H1 (cell line): Measurements from ENCODE around the gene VSIG10L. TPM values are rescaled to one million over a fixed set of nuclear protein-coding genes. Genes with fewer than 3 reads are reported as not detected.

ENCODE experiments used
- CTCF ChIP-seq, 3 experiments: IDR thresholded peaks; 1 replicate in 2 of 3; 2 replicates in 1 of 3; pipeline versions ENCODE4 v1.5.1 to v1.6.1; 2011; ENCODE audit warnings: low read length in 3 of 3, mild to moderate bottlenecking in 3 of 3, inconsistent platforms in 2 of 3, low read depth in 1 of 3, moderate library complexity in 1 of 3; ENCODE audit not compliant: insufficient read depth in 1 of 3; ENCODE audit errors: control extremely low read depth in 1 of 3
- GTF2F1 ChIP-seq: IDR thresholded peaks from 2 replicates; pipeline ENCODE4 v1.6.1; 2012; ENCODE audit warnings: low read depth, low read length, improper control_type of control experiment, borderline replicate concordance
- RAD21 ChIP-seq, 2 experiments: IDR thresholded peaks in 1 of 2; conservative IDR thresholded peaks in 1 of 2; 2 replicates each; pipeline ENCODE4 v1.6.1; 2011; ENCODE audit warnings: low read depth in 2 of 2, low read length in 2 of 2, improper control_type of control experiment in 1 of 2, inconsistent platforms in 1 of 2, mild to moderate bottlenecking in 1 of 2, moderate library complexity in 1 of 2
- SIRT6 ChIP-seq: IDR thresholded peaks from one replicate; pipeline ENCODE4 v1.7.1; 2012; ENCODE audit warnings: low read length, inconsistent platforms
- SP2 ChIP-seq: IDR thresholded peaks from 2 replicates; pipeline ENCODE4 v1.6.1; 2012; ENCODE audit warnings: mild to moderate bottlenecking, low read length, inconsistent platforms
- USF2 ChIP-seq: IDR thresholded peaks from 2 replicates; pipeline ENCODE4 v1.6.1; 2011; ENCODE audit warnings: low read length, improper control_type of control experiment
- polyA plus RNA-seq, 7 experiments: library from polyadenylated mRNA; depleted of rRNA in 3 of 7; stranded (reverse) in 5 of 7; unstranded in 2 of 7; fragments of >200 nt in 5 of 7; fragments of 200-250 nt in 2 of 7; gene quantifications; 1 replicate in 5 of 7; 2 replicates in 1 of 7; 4 replicates in 1 of 7; pipeline versions ENCODE4 v1.2.1 to v1.2.3, GENCODE V29; 2011 to 2013; ENCODE audit warnings: missing spikeins in 2 of 7, mixed read lengths in 2 of 7
- total RNA-seq: library from RNA; stranded (reverse); fragmentation: NEBNext Ultra II Directional; extraction: Animal tissue kit (Norgen Biotek cat#: 25700); gene quantifications from 2 replicates; pipeline ENCODE4 v1.2.1, GENCODE V29; 2021

Gene VSIG10L
- total and polyA plus RNA-seq, 2 of the 8 experiments (the other 6 are each of a cell fraction or from before 2014, with no cell fraction given), result 10.3 to 10.4 TPM

GRCh38 chr19:51346742-51347141, 4.8 kb upstream of the VSIG10L start (continued):
- TF ChIP-seq CTCF (IDR thresholded peaks at IDR 0.05; ENCODE audit: control extremely low read depth in 1 of 3, insufficient read depth in 1 of 3, low read depth in 1 of 3, low read length in 3 of 3) (peak; percentile 37 to 54 (median 41)), GTF2F1 (no peak), RAD21 (IDR thresholded peaks at IDR 0.05 in 1 of 2, conservative IDR thresholded peaks at IDR 0.05 in 1 of 2; ENCODE audit: low read depth in 2 of 2, low read length in 2 of 2) (peak; percentile 27 to 43; a peak in 3 of 4 replicates), USF2 (no peak), SP2 (no peak), SIRT6 (no peak)
